GM23338 (cell line): Measurements from ENCODE around the gene TRAPPC2B.

Experiments
- EZH2 ChIP-seq: fragments of 200-600 bp; sonication (generic); IDR thresholded peaks from one replicate; pipeline ENCODE4 v1.8.0; 2017; ENCODE audit warnings: antibody characterized with exemption, mild to moderate bottlenecking, low read depth; ENCODE audit not compliant: unreplicated experiment
- EZH2phosphoT487 ChIP-seq: fragments of 200-600 bp; sonication (generic); IDR thresholded peaks from one replicate; pipeline ENCODE4 v1.8.1; 2018; ENCODE audit warnings: antibody characterized with exemption; ENCODE audit not compliant: unreplicated experiment
- STAT1 ChIP-seq: IDR thresholded peaks from one replicate; pipeline ENCODE4 v1.6.1; 2016; ENCODE audit warnings: antibody characterized with exemption; ENCODE audit not compliant: unreplicated experiment
- ZNF331 ChIP-seq: fragments of 250-450 bp; sonication (Bioruptor Pico); IDR thresholded peaks from 2 replicates; pipeline ENCODE4 v1.5.0; 2020; ENCODE audit warnings: low read depth, mild to moderate bottlenecking, moderate library complexity
- TF ChIP-seq, protein P1 (sequence below), 2 experiments: fragments of 200-600 bp in 1 of 2; sonication (generic) in 1 of 2; conservative IDR thresholded peaks; 2 replicates each; pipeline versions ENCODE4 v1.5.1 to v1.6.1; 2016 to 2017; ENCODE audit warnings: antibody characterized with exemption in 2 of 2, low read depth in 2 of 2, mild to moderate bottlenecking in 2 of 2, moderate library complexity in 1 of 2
- TF ChIP-seq, protein P2 (sequence below): IDR thresholded peaks from one replicate; pipeline ENCODE4 v1.6.1; 2018; ENCODE audit warnings: antibody characterized with exemption; ENCODE audit not compliant: unreplicated experiment

GRCh38 chr19:57380923-57381322, 17.6 kb downstream of the TRAPPC2B start:
- TF ChIP-seq, protein P1, sequence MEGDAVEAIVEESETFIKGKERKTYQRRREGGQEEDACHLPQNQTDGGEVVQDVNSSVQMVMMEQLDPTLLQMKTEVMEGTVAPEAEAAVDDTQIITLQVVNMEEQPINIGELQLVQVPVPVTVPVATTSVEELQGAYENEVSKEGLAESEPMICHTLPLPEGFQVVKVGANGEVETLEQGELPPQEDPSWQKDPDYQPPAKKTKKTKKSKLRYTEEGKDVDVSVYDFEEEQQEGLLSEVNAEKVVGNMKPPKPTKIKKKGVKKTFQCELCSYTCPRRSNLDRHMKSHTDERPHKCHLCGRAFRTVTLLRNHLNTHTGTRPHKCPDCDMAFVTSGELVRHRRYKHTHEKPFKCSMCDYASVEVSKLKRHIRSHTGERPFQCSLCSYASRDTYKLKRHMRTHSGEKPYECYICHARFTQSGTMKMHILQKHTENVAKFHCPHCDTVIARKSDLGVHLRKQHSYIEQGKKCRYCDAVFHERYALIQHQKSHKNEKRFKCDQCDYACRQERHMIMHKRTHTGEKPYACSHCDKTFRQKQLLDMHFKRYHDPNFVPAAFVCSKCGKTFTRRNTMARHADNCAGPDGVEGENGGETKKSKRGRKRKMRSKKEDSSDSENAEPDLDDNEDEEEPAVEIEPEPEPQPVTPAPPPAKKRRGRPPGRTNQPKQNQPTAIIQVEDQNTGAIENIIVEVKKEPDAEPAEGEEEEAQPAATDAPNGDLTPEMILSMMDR (conservative IDR thresholded peaks at IDR 0.05; ENCODE audit: low read depth in 2 of 2) = no peak
- TF ChIP-seq ZNF331 (CRISPR knock-in tag) (no peak), EZH2 (no peak), EZH2phosphoT487 (no peak), STAT1 (no peak)
- TF ChIP-seq, protein P2, sequence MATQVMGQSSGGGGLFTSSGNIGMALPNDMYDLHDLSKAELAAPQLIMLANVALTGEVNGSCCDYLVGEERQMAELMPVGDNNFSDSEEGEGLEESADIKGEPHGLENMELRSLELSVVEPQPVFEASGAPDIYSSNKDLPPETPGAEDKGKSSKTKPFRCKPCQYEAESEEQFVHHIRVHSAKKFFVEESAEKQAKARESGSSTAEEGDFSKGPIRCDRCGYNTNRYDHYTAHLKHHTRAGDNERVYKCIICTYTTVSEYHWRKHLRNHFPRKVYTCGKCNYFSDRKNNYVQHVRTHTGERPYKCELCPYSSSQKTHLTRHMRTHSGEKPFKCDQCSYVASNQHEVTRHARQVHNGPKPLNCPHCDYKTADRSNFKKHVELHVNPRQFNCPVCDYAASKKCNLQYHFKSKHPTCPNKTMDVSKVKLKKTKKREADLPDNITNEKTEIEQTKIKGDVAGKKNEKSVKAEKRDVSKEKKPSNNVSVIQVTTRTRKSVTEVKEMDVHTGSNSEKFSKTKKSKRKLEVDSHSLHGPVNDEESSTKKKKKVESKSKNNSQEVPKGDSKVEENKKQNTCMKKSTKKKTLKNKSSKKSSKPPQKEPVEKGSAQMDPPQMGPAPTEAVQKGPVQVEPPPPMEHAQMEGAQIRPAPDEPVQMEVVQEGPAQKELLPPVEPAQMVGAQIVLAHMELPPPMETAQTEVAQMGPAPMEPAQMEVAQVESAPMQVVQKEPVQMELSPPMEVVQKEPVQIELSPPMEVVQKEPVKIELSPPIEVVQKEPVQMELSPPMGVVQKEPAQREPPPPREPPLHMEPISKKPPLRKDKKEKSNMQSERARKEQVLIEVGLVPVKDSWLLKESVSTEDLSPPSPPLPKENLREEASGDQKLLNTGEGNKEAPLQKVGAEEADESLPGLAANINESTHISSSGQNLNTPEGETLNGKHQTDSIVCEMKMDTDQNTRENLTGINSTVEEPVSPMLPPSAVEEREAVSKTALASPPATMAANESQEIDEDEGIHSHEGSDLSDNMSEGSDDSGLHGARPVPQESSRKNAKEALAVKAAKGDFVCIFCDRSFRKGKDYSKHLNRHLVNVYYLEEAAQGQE = no peak
